CD14-positive monocyte (primary cell): ENCODE data around the gene PRKN. TPM values are rescaled to one million over a fixed set of nuclear protein-coding genes. Genes with fewer than 3 reads are reported as not detected.

Experiments
- DNase-seq, 3 donors: peaks; one replicate each; pipeline ENCODE4 v3.0.0-alpha.2; 2011 to 2022
- H2AFZ ChIP-seq: 2 replicates; pipeline ENCODE4 v1.6.0; 2012; ENCODE audit warnings: mild to moderate bottlenecking, low read depth, low read length, inconsistent platforms; ENCODE audit not compliant: insufficient read depth, poor library complexity, severe bottlenecking
- H3K27ac ChIP-seq, 2 donors: 1 replicate in 1 of 2; 2 replicates in 1 of 2; pipeline ENCODE4 v1.5.1; 2012 to 2013; ENCODE audit warnings: low read length in 2 of 2, control low read depth in 1 of 2, inconsistent platforms in 1 of 2, low read depth in 1 of 2, mild to moderate bottlenecking in 1 of 2
- H3K27me3 ChIP-seq, 2 donors: one replicate each; pipeline versions ENCODE4 v1.6.0 to v1.6.1; 2011 to 2013; ENCODE audit warnings: low read length in 2 of 2; ENCODE audit not compliant: control insufficient read depth in 2 of 2, insufficient read depth in 2 of 2
- H3K36me3 ChIP-seq, 2 donors: replicated peaks in 1 of 2; 1 replicate in 1 of 2; 2 replicates in 1 of 2; pipeline versions ENCODE4 v1.5.1 to v1.6.1; 2012 to 2013; ENCODE audit warnings: low read length in 2 of 2, control low read depth in 1 of 2, inconsistent platforms in 1 of 2, mild to moderate bottlenecking in 1 of 2; ENCODE audit not compliant: insufficient read depth in 2 of 2, control insufficient read depth in 1 of 2
- H3K4me1 ChIP-seq, 2 donors: 1 replicate in 1 of 2; 2 replicates in 1 of 2; pipeline versions ENCODE4 v1.5.1 to v1.6.1; 2012 to 2013; ENCODE audit warnings: low read length in 2 of 2, control low read depth in 1 of 2, inconsistent platforms in 1 of 2, mild to moderate bottlenecking in 1 of 2, moderate library complexity in 1 of 2; ENCODE audit not compliant: insufficient read depth in 2 of 2, control insufficient read depth in 1 of 2
- H3K4me2 ChIP-seq: replicated peaks from 2 replicates; pipeline ENCODE3; 2012; ENCODE audit warnings: low read length, moderate library complexity, mild to moderate bottlenecking; ENCODE audit not compliant: poor library complexity, severe bottlenecking; ENCODE audit errors: extremely low read depth
- H3K4me3 ChIP-seq, 3 experiments: fragments of 200-600 bp in 1 of 3; sonication (generic) in 1 of 3; replicated peaks in 1 of 3; 1 replicate in 2 of 3; 2 replicates in 1 of 3; pipeline ENCODE4 v1.5.1; 2011 to 2013; ENCODE audit warnings: low read length in 3 of 3, mild to moderate bottlenecking in 3 of 3, control low read depth in 2 of 3, low read depth in 2 of 3, inconsistent platforms in 1 of 3, moderate library complexity in 1 of 3
- H3K79me2 ChIP-seq: 2 replicates; pipeline ENCODE4 v1.6.0; 2012; ENCODE audit warnings: mild to moderate bottlenecking, control low read depth, inconsistent platforms, low read length, moderate library complexity; ENCODE audit not compliant: insufficient read depth
- H3K9ac ChIP-seq: 2 replicates; pipeline ENCODE4 v1.6.0; 2017; ENCODE audit warnings: low read length, mild to moderate bottlenecking; ENCODE audit not compliant: insufficient read depth, poor library complexity, severe bottlenecking
- H3K9me3 ChIP-seq, 2 donors: replicated peaks in 1 of 2; 1 replicate in 1 of 2; 2 replicates in 1 of 2; pipeline versions ENCODE4 v1.5.1 to v1.6.1; 2012 to 2013; ENCODE audit warnings: low read length in 2 of 2, control low read depth in 1 of 2; ENCODE audit not compliant: control insufficient read depth in 1 of 2, insufficient read depth in 1 of 2
- H4K20me1 ChIP-seq: 2 replicates; pipeline ENCODE4 v1.6.0; 2012; ENCODE audit warnings: mild to moderate bottlenecking, low read length, control low read depth, moderate library complexity; ENCODE audit not compliant: insufficient read depth
- H3K27ac Mint-ChIP-seq, 7 donors: one replicate each; pipeline ENCODE4 v1.8.0; 2020; ENCODE audit warnings: mild to moderate bottlenecking in 7 of 7, mixed read lengths in 7 of 7, moderate library complexity in 6 of 7, inconsistent platforms in 2 of 7
- H3K27me3 Mint-ChIP-seq, 3 donors: one replicate each; pipeline ENCODE4 v1.8.0; 2021 to 2022; ENCODE audit warnings: low read depth in 3 of 3, mild to moderate bottlenecking in 3 of 3, mixed read lengths in 3 of 3, moderate library complexity in 3 of 3, inconsistent platforms in 1 of 3
- H3K36me3 Mint-ChIP-seq, 2 donors: one replicate each; pipeline ENCODE4 v1.8.0; 2020; ENCODE audit warnings: mixed read lengths in 2 of 2, inconsistent platforms in 1 of 2, mild to moderate bottlenecking in 1 of 2
- H3K4me1 Mint-ChIP-seq: one replicate; pipeline ENCODE4 v1.8.0; 2020; ENCODE audit warnings: mild to moderate bottlenecking, mixed read lengths
- H3K4me3 Mint-ChIP-seq, 2 donors: one replicate each; pipeline ENCODE4 v1.8.0; 2020; ENCODE audit warnings: mild to moderate bottlenecking in 2 of 2, mixed read lengths in 2 of 2, moderate library complexity in 1 of 2
- H3K9me3 Mint-ChIP-seq, 7 donors: one replicate each; pipeline ENCODE4 v1.8.0; 2020 to 2022; ENCODE audit warnings: mixed read lengths in 7 of 7, mild to moderate bottlenecking in 6 of 7, moderate library complexity in 6 of 7, inconsistent platforms in 2 of 7
- CTCF ChIP-seq: fragments of 200-600 bp; IDR thresholded peaks from one replicate; pipeline ENCODE4 v1.8.0; 2022; ENCODE audit warnings: antibody characterized with exemption, mild to moderate bottlenecking
- intact Hi-C, 2 donors: fragments of 100-400 bp; cut with micrococcal nuclease; formaldehyde crosslinking; loops; one replicate each; pipeline versions ENCODE4 v1.15.0 to v1.15.1; 2023
- polyA plus RNA-seq, 3 donors: library from polyadenylated mRNA; depleted of rRNA in 1 of 3; unstranded in 2 of 3; stranded (reverse) in 1 of 3; fragments of 300-500 nt in 2 of 3; fragments of >200 nt in 1 of 3; fragmentation: Illumina TruSeq in 2 of 3; gene quantifications; 1 replicate in 2 of 3; 2 replicates in 1 of 3; pipeline ENCODE4 v1.2.3, GENCODE V29; 2012 to 2021

The PRKN gene
- polyA plus RNA-seq, 3 donors, result 0.19 to 0.21 TPM; not detected in 1

DNA sequence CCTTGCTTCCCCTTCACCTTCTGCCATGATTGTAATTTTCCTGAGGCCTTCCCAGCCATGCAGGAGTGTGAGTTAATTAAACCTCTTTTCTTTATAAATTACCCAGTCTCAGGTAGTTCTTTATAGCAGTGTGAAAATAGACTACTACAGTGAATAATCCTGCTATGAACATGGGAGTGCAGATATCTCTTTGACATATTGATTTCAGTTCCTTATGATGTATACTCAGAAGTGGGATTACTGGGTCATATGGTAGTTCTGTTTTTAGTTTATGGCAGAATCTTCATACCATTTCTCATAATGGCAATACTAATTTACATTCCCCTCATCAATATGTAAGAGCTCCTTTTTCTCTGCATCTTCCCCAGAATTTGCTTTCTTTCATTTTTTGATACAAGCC is 26.2 kb upstream of the PRKN start:
- Histone ChIP-seq H3K9me3 (no peaks in the 10 kb centered on the region), H3K79me2 (no peaks in the 10 kb centered on the region), H3K27ac (no peak overlapping the region), H3K27me3 (no peaks in the 10 kb centered on the region), H3K9ac (no peak overlapping the region), H3K4me2 (no peak overlapping the region), H2AFZ (no peak overlapping the region), H3K4me1 (no peaks in the 10 kb centered on the region), H3K36me3 (no peaks in the 10 kb centered on the region), H4K20me1 (no peaks in the 10 kb centered on the region), H3K4me3 (no peak overlapping the region)
- intact Hi-C loops, result no loop called here
- Mint-ChIP-seq H3K4me1 (no peaks in the 10 kb centered on the region), H3K36me3 (no peaks in the 10 kb centered on the region), H3K27ac (no peak overlapping the region), H3K27me3 (peaks cover 0 to 3% (median 0%) of the 10 kb centered on the region in 3 donors), H3K9me3 (peaks cover 0 to 3% (median 1%) of the 10 kb centered on the region in 7 donors), H3K4me3 (no peak overlapping the region)
- no peak for DNase-seq
- TF ChIP-seq CTCF, result no peak

- Histone ChIP-seq H3K9ac (no peak overlapping the region), H3K27ac (no peak overlapping the region), H3K79me2 (no peaks in the 10 kb centered on the region), H3K36me3 (no peaks in the 10 kb centered on the region), H3K4me3 (no peak overlapping the region), H3K27me3 (no peaks in the 10 kb centered on the region), H3K4me2 (no peak overlapping the region), H3K9me3 (no peaks in the 10 kb centered on the region), H4K20me1 (no peaks in the 10 kb centered on the region), H3K4me1 (no peaks in the 10 kb centered on the region), H2AFZ (no peak overlapping the region)
- no peak for DNase-seq
- intact Hi-C loops, result no loop called here
- Mint-ChIP-seq H3K27ac (no peak overlapping the region), H3K4me1 (no peaks in the 10 kb centered on the region), H3K36me3 (no peaks in the 10 kb centered on the region), H3K4me3 (no peak overlapping the region), H3K9me3 (peaks cover 0 to 3% (median 1%) of the 10 kb centered on the region in 7 donors), H3K27me3 (peaks cover 0 to 3% (median 0%) of the 10 kb centered on the region in 3 donors)
- TF ChIP-seq CTCF, result no peak
Observed at GRCh38 chr6:162751211-162751859, 23.8 kb upstream of the PRKN start.
